Fibroblast of skin of left quadriceps (primary cell): Measurements from ENCODE around the gene LRRC10B.
A peak's percentile ranks its signal among the peaks of the same experiment; 100 is the strongest.

Experiments used
- DNase-seq, 2 experiments: peaks; one replicate each; pipeline ENCODE4 v3.0.0-alpha.2; 2013; ENCODE audit warnings: low read depth in 2 of 2

The LRRC10B gene

DNA sequence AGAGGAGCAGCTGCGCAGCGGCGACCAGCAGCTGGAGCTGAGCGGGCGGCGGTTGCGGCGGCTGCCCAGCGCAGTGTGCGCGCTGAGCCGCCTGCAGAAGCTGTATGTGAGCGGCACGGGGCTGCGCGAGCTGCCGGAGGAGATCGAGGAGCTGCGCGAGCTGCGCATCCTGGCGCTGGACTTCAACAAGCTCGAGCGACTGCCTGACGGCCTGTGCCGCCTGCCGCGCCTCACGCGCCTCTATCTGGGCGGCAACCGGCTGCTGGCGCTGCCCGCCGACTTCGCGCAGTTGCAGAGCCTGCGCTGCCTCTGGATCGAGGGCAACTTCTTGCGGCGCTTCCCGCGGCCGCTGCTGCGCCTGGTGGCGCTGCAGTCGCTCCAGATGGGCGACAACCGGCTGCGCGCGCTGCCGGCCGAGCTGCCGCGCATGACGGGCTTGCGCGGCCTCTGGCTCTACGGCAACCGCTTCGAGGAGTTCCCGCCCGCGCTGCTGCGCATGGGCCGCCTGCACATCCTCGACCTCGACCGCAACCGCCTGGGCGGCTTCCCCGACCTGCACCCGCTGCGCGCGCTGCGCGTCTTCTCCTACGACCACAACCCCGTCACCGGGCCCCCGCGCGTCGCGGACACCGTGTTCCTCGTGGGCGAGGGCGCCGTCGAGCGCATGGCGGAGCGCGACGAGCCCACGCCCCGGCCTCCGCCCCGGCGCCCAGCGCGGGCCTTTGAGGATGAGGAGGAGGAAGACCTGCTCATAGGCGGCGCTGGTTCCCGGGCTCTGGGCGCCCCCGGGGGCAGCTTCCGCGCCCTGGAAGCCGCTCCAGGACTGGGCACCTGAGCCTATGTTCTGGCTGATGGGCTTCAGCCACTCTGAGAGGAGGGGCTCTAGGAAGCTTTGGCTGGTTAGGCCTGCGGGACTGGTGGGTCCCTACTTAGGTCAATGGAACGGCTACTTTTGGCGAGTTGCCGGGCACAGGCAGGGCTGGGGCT, 787 bp downstream of the LRRC10B start:
- DNase-seq = peak; percentile 28 to 32

DNA sequence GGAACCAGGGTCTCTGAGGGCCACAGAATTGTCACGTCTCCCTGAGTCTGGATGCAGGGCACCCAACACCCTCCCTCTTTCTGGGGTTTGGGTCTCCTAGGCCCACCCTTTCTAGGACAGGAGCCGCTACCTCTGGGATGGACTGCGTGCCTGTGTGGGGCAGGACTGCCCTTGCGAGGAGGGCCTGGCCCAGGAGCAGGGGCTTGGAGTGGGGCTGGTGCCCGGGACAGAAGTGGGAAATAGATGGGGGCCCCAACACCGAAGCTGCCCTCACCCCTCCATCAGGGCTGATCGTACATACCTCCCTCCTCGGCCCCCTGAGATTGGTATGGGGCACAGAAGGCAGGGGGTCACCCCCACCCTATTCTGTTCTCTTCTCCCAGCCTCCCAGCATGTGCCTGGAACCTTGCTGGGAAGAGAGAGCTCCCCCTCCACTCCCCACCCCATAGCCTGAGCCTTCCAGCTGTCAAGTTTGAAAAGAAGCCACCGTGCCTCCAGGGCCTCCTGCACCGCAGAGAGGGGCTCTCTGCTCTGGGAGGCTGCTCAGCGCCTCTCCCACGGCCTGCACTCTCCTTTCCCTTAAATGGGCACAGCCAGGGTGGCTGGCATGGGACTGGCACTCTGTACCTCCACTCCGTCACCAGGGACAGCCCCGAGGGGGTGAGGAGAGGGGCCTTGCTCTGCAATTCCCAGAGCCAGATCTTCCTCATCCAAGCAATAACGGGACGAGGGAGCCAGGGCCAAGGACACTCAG, 1.8 kb downstream of the LRRC10B start:
- DNase-seq = no peak

DNA sequence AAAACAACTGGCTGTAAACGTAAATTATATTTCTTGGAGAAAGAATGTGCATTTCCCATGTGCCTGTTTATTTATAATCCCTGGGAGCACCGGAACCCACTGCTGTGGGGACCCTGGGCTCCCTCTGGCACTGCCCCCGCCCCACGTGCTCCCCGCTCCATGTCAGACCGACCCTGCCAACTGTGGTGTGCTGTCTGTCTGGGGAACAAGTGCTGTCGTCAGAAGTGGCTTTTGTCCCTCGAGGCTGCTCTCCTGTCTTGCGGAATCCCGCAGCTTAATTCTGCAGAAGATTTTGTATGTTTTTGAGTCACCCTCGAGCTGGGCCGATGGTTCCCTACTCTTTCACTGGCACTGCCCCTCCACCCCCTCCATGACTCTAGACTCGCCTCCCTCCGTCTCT, 2.4 kb downstream of the LRRC10B start:
- no peak for DNase-seq

DNA sequence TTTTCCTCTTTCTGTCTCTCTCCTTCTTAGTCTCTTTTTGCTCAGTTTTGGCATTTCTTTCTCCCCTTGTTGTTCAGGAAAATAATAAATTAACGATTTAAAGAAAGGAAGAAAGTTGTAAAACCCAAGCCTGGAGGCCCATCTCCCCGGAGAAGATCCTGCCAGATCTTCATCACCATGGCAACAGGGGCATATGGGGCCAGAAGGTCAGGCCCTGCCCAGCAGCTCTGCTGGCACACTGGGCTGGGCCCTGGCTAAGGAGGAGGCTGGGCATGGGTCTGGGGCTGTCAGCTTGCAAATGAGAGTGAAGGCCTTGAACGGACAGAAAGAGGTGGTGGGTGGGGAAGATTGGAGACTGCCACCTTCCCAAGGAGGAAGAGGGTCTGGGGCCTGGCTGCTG, 2.8 kb downstream of the LRRC10B start:
- DNase-seq = no peak

DNA sequence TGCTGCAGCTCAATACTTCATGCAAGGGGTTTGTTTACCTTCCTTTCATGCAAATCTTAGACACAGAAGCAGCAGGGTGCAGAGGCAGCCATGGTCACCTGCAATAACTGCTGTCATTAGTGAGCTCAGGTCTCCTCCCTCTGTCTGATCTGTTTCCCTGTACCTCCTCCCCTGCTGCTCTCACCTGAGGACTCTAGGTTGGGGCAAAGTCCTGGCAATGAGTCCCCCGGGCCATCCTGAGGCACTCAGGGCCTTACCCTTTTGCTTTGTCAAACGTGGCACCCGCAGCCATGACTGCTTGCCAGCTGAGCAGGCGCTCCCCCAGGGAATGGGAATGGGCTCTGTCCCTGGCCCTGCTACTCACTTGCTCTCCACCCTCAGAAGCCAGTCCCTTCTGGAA, 3.9 kb downstream of the LRRC10B start:
- no peak for DNase-seq

DNA sequence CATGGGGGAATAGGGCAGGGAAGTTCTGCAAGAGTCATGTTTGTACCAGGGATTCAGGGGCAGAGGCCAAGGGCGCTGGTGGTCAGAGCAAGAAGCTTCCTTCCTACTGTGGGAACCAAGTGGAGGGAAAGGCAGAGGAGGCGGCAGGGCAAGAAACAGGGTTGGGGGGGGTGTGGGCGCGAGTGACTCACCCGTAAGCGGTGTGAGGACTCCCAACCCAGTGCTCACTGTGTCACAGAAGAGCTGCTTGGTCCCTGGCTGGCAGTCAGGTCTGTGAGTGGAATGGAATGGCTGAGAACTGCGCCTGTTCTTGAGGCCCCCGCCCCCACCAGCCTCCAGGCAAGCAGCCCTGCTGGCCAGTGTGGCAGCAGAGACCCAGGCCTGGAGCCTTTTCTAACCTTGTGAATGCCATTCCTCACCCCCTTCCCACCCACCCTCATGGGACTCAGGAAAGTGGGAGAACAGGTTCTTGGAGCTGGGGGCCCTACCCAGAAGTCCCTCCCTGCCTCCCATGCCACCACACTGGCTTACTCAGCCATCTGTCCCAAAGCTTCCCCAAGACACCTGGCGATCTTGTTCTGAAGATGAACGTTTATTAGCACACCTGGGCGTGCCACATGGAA, 4.7 kb downstream of the LRRC10B start:
- no peak for DNase-seq

DNA sequence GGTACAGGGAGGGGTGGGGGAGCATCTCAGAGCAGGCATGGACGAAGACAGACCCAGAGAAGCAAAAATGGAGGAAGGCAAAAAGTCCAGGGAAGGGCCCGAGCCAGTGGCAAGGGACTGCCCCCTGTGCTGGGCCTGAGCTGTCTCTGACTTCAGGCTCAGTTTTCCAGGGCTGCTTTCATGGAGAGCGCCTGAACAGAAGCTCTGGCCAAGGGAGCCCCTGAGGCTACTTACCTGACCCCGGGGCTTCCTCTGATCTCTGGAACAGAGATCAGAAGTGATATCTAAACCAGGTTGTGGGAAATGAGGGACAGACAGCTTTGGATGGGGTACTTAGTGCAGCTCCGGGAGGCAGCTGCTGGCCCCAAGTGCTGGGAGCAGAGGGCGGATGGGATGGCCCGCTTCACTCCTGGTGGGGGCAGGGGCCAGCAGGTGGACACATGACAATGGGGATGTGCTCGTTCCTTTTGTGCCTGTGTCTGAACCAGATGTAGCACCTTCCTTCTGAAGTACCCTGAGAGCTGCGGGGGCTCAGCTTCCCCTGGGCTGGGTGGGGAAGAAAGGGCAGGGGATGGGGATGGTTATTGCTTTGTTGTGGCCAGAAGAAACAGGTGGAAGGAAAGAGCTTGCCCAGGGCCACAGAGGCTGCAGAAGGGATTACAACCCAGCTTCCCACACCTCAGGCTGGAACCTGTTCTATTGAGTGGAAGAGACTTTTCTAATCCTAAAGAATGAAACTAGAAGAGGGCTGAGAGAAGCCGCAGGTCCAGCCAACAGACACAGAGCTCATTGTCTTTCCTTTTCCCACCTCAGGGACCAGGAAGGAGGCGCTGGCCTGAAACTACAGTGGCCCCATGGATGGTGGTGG, 5.7 kb downstream of the LRRC10B start:
- no peak for DNase-seq

DNA sequence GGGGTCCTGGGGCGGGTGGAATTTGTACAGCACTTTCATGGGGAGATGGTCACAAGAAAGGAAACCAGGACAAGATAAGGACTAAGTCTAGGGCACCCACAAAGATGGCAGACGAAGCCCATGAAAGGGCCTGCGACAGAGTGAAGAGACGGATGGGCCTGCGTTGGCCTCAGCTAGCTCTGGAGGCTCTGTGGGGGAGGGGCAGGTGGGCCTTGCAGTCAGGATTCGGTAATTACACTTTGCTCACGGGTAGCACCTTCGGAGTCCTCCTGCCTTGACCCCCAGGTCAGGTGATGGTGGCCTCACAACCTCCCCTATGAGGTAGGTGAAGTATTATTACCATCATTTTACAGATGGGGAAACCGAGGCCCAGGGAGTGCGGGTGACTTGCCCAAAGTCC, 7.1 kb downstream of the LRRC10B start:
- DNase-seq = no peak

DNA sequence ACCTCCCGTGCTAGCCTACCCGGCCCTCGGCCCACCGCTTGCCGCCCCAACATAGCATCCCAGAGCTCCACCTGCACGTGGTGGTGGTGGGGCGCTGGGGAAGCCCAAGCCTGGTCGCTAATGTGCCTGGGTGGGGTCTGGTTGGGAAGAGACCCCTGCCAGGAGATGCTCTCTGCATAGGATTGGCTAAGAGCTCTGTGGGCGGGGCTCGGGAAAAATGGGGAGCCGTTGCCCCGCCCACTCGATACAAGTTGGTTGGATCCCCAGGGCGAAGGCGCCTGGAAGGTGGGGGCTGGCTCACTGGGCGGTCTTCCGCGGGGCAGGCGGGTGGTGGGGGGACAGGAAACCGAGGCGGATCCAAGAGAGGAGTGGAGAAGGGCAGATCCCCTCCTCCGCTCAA, 7.6 kb downstream of the LRRC10B start:
- no peak for DNase-seq

DNA sequence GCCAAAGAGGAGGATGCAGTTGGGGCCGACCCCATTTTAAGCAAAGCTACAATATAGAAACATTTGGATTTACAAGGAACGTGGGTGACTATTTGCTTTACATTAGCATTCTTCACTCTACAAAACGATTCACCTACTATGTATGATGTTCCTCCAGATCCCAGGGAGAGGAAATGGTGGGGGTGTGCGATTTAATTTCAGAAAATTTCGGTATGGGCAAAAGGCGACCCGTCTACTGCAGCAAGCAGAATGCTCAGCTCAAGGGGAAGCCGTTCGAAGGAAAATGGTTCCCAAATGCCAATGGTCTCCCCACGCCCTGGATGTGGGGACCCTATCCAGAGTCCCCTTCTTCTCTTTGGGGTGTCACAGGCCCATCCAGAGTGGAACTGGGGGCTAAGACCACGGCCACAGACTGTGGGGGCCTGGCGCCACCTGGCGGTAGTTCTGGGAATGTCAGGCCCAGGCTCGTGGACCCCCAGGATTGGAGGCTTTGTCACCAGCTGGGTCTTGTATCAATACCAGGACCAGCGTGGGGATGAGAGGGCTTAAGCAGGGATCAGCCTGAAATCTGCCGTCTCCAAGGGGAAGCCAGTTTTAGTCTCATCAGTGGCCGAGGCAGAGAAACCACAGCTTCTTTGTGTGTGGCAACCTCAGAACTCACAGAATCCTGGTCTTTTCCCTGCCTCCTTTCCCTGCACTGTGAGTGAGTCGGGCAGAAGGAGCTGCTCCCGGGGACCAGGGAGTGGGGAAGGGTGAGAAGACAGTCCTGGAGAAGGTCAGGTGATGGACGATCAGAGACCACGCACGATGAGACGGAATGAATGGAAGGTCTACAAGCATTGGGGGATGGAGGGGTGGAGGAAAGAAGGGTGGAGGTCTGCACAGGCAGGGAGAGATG, 8.4 kb downstream of the LRRC10B start:
- no peak for DNase-seq

DNA sequence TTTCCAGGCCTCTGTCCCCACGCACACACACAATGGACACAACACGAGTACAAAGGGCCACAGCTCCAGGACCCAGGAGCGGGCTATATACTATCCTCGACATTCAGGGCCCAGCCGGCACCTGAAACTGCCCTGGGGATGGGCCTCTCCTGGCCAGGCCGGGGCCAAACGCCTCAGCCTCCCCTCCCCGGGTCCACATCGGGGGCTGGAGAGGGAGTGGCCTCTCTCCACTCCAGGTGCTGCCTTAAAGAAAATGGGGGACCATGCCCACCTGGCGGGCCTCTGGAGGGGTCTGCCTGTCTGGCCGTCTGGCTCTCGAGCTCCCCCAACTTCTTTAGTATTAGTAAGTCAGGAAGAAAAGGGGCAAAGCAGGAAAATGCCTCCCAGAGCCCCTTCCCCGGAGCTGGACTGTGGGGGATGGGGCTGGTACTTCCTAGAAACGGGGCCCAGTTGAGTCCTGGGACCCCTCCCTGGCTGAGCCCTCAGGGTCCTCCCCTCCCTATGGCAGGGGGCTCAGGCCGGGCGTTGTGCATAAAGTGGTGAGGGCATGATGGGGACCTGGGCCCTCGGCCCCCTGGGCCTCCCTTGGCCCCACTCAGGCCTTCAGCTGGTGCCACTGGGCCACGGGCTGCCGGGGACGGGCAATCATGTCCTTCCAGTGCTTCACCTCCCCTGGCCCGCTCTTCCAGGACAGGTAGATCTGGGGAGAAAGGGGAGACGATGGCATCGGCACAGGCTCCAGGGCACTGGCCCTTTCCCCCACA, 9.7 kb downstream of the LRRC10B start:
- DNase-seq = no peak

DNA sequence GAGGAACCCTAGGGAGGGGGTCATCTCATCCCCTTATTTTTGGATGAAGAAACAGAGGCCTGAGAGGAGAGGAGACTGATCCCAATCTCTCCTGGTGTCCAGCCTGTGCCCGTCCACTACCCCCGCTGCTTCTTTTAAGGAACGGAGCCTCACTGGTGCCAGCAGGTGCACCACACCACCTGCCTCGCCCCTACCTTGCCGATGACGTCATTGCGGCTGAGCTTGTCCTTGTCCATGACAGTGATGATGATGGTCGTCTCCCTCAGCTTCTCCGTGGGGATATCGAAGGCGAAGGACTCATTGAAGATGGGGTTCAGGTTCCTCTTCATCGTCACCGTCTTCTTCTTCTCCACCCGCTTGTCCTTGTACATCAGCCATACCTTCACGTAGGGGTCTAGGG, 14.3 kb downstream of the LRRC10B start:
- DNase-seq = no peak

DNA sequence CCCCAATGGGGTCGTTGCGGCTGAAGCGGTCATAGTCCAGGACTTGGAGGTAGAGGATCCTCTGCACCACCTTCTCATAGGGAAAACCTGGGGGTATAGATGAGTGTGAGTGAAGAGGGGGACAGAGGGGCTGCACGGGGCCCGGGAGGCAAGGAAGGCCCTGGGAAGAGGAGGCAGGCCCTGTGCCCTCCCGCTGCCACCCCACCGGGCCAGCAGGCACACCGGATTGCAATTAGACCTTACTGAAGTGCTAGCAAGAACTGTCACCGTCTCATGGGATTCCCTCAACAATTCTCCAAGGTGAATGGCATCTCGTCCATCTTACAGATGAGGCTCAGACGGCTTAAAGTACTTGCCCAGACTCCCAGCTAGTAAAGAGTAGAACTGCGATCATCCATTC, 15.9 kb downstream of the LRRC10B start:
- DNase-seq = no peak

DNA sequence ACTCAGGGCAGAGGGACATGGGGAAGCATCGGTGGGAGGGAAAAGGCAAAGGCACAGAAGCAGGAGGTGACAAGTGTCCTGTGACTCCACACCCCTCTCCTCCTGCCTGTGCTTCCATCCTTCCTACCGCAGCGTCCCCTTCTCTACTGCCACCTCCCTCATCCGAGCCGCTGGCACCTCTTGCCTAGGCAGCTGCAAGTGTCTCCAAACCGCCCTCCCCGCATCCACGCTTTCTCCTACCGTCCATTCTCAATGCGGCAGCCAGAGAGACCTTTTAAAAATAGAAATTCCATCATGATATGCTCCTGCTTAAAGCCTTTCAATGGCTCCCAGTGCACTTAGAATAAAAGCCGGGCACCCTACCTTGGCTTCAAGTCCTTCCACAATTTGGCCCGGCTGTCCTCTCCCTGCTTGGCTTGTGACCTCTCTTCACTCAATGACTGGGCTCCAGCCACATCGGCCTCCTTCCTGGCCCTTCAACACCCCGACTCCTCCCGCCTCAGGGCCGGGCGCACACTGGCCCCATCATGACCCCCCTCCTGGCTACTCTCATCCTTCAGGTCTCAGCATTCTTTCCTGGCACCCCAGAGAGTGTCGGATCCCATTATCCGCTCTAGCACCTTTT, 16.5 kb downstream of the LRRC10B start:
- DNase-seq = no peak

DNA sequence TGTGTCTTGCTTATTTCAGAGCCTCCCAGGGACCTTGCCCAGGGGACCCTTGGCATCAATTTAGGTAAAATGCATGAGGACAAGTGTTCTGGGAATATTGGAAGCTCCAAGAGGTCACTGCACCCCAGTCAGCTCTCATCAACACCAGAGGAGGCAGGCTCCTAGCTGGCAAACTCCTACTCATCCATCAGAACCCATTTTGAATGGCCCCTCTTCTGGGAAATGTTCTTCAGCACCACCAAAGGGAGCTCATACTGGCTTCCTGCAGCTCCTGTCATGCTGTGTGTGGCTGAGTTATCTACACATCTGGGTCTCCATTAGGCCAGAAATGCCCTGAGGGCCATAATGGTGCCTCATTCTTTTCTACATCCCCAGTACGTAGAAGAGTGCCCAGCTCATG, 17.7 kb downstream of the LRRC10B start:
- DNase-seq = no peak

DNA sequence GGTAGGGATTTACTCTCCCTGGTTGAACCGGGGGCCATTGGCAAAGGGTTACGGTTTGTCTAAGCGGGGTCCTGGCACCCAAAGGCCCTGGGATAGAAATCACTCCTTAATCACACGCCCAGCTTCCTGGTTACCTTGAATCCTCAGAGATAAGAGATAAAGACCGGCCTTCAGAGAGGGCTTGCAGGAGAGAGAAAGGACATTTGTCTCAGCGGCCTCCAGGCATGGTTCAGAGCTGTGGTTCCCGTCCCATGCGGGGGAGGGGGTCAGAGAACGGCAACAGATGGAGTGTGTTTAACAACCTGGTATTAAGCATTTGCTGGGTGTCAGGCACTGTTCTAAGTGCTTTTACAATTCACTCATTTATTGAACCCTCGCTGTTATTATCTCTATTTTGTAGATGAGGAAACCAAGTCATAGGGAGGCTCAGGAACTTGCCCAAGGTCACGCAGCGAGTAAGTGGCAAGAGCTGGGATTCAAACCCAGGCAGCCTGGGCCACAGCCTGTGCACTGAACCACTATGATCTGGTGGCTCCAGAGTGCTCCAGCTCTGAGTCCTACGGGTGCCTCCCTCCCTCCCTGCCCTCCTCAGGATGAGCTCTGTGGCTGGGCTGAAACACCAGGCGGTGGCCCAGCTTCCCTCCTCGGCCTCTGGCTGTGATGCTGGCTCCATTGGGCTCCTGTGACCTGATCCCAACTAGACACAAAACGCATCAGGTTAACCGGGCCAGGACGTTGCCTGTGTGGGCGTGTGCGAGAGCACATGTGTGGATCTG, 18.6 kb downstream of the LRRC10B start:
- DNase-seq = no peak

DNA sequence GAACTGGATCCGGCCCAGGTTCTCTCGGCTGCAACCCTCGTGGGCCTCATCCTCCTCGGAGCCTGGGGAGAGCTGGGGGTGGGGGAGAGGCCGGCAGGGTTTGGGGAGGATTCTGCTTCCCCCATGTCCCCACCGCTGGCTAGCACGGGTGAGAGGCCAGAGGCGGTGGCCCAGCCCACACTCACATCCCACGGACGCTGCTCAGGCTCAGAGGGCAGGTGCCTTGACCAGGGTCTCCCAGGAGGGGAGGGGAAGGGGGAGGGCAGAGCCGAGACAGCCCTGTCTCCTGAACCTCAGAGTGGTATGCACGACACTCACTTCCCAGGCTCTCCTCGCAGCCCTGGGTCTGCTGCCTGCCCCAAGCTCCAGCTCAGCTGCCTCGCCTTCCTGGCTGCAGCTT, 19.6 kb downstream of the LRRC10B start:
- DNase-seq = no peak

DNA sequence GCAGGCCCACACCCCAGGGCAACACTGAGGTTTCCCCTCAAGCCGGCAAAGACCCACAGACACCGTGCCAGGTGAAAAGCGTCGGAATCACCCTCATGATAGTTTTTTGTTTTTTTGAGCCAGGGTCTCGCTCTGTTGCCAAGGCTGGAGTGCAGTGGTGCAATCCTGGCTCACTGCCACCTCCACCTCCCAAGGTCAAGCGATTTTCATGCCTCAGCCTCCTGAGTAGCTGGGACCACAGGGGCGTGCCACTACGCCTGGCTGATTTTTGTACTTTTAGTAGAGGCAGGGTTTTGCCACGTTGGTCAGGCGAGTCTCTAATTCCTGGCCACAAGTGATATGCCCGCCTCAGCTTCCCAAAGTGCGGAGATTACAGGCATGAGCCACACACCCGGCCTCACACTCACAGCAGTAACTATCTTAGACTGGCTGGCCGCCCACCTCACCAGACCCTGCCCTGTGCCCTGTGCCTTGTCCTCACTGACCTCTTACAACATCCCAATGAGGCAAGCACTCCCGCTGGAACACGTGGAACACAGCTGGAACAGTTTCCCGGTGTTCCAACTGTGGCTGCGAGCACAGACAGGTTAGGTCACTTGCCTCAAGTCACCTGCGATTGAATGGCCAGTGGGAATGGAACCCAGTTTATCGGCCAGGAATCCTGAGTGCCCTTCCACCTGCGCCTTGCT, 21.1 kb downstream of the LRRC10B start:
- no peak for DNase-seq
